NCI-H2107 treated with DMSO at 0.1 percent for 48 hours (cell line): ENCODE measurements around the gene TMEM9B.
"Not testable (repeated sequence)": the region's sequence is repeated elsewhere in the genome, so short reads cannot be mapped to it uniquely, and the experiment has no call there.

ENCODE experiments used
- DNase-seq: peaks from one replicate; lab custom pipeline; 2025; ENCODE audit not compliant: unreplicated experiment; lab: John Stamatoyannopoulos, UW

The TMEM9B gene

DNA sequence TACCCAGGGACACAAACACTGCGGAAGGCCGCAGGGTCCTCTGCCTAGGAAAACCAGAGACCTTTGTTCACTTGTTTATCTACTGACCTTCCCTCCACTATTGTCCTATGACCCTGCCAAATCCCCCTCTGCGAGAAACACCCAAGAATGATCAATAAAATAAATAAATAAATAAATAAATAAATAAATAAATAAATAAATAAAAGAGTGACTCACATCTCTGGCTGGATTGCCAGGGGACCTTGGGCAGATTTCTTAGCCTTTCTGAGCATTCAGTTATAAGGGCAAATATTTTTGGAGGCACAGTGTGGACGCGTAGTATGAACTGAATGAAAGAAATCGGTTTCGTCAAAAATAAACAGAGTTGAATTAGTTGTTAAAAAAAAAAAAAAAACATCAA, 15.1 kb upstream of the TMEM9B start:
- DNase-seq = not testable (repeated sequence)

DNA sequence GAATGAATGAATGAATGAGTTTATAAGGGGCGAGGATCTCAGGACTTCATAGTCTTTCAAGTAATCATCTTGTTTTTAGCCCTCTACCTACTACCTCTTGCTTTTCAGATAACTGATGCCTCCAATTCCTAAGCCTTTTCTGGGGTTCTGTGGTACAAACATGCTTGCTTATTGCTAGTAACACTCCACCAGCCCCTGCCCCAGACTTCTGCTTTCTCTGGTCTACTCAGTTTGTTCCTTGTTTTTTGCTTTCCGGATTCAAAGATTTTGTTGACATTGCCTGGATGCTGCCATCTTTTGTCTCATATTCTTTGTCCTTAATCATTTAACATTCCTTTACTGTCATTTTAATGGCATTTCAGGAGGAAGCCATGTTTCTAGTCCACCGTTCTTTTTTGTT, 8.9 kb upstream of the TMEM9B start:
- DNase-seq = no peak

DNA sequence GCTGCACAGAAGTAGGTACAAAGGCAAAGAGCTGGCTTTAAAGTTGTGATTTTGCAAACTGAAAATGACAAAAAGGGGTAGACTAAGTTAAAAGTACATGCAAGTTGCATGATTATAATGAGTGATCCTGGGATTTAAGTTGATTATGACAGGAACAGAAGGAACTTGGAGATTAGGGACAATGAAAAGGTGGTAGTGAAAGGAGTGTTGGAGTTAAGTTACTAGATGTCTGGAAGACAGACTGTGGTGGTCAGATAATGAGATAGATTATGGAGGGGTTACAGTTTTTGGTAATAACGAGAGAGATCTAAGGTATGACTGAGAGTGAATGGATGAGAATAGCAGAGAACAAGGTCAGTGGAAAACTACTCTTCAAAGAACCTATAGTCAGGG, 7.7 kb upstream of the TMEM9B start:
- DNase-seq = no peak

DNA sequence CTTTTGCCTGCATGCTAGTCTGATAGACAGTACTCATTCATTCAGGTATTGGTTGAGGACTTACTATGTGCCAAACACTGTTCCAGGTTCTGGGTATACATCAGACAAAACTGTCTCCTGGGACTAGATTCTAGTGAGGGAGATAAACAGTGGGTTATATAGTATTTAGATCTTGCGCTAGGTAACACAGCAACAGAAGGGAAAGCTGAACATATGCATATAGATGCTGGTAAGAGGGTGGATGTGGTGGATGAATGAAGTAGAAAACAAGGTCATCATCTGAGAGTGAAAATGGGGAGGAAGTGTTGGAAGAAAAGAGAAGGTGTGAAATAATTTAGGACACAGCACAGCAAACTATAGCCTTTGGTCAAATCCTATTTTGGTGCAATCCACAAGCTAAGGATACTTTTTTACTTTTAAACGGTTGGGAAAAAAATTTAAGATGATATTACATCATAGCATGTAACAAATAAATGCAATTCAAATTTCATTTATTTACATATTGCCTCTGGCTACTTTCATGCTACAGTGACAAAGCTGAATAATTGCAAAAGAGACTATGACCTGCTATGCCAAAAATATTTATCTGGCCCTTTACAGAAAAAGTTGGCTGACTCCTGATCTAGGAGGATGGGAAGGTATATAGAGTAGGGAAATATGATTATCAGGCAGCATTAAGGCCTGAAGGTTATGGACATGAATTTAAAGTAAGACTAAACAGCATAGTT, 7.1 kb upstream of the TMEM9B start:
- no peak for DNase-seq

DNA sequence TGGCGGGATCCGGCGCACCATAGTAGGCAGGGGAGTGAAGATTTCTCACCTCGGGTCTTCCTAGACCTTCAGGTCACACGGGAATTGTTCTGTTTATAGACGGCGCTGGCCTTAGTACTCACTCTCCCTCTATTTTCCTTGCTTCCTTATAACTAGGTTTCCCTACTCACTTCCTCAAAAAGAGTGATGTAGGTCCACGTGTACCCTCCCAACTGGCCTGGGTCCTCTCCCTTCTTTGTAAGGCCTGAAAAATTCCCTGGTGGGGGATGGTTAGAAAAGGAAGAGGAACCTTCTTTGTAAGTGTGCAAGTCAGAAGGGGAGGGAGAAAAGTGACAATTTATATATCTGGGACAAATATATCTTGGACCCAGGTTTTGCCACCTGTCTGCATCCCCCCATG, 2.9 kb upstream of the TMEM9B start:
- no peak for DNase-seq

DNA sequence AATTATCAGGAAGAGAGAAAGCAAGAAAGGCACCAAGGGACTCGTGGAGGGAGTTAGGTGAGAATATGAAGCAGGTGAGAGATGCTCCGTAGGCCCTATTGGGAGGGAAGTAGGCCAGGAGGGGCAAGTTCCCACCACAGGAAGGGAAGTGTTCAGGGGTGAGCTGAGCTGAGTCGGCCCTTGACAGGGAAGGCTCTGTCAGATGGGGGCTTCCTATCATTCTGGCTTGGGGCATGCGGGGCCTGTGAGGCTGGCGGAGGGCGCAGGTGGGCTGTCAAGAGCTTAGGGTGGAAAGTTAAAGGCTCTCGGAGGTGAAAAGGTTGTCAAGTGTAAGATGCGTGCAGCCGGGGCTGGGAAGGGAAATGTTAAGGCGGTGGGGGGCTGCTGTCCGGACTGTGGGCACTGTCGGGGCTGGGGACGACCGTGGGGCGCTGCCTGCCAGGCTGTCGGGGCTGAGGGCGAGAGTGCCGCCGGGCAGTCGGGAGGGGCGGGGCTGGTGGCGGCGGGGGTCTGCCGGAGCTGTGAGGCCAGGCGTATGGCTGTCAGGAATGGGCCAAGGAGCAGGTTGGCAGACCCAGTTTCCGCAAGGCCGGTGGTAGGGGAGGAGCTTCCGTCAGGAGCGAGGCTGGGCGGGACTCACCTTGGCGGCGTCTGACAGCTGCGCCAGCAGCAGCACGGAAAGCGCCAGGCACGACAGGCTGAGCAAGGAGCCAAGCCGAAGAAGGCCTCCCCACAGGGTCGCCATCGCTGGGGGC, 496 bp downstream of the TMEM9B start:
- peak; percentile 63 for DNase-seq

DNA sequence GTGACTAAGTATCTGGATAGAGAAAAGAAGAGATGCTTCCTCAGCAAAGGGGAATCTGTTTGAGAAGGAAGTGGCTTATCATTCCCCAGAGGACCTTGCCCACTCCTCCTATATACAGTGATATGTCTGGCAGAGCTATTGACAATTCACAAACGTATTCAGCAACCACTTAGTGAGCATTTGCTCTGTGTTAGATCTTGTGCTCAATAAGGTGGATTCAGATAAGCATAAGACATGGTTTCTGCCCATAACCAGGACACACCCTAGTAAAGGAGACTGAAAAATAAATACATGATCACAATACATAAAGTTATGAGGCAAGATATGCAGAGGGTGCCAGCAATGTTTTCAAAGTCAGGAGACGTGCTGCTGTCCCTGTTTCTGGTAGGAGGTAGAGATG, 1.4 kb downstream of the TMEM9B start:
- DNase-seq = no peak

DNA sequence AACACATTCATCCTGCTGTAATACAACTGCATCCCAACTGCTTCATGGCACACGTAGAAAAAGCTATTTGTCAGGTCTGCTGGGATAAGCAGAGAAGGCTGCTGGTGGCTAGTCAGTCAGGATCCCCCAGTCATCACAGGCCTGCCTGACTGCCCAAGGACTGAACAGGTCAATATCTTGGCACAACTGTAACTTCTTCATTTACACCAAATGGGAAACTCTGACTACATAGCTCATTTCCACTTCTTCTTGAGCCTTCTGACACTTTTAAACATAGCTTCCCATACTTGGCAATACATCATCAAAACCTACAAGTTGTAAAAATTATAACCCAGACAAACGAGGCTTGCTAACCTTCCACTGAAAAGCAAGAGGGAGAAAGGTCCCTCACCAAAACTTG, 2.8 kb downstream of the TMEM9B start:
- no peak for DNase-seq

DNA sequence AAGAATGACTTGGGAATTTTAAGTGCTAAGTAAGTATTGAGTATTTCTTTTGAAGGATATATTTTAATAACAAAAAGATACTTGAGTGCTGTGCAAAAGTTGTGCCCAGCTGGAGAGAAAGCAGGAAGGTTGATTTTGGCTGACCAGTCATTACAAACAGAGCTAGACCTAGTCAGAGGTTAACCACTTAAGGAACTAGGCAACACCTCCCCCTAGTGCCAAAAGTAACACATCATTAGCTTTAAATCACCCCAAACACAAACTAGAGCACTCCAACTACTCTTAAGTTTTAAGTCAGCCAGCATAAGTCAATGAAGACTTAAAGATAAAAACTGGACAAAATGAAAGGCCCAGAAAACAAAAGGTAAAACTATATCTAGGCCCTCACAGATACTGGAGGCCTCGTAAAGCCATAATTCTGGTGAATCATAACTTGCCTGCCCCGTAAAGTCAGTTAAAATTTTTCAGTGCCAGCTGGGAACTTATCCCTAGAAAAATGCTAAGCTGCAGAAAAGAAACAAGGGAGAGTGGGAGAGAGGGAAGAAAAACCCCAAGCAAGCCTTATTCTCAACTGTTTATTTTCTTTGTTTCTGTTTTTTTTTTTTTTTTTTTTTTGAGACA, 4.6 kb downstream of the TMEM9B start:
- DNase-seq = peak; percentile 28

DNA sequence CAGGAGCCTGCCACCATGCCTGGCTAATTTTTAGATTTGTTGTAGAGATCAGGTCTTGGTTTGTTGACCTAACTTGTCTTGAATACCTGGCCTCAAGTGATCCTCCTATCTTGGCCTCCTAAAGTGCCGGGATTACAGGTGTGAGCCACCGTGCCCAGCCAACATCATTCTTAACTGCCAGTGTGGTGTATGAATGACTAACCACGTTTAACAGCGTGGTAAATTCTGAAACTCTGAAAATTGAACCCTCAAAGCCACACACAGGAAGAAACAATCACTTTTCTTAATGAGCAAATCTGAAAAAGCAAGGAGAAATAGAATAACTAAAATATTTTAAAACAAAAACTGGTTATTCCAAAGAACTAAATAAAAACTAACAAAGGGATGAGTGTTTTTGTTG, 7.4 kb downstream of the TMEM9B start:
- no peak for DNase-seq

DNA sequence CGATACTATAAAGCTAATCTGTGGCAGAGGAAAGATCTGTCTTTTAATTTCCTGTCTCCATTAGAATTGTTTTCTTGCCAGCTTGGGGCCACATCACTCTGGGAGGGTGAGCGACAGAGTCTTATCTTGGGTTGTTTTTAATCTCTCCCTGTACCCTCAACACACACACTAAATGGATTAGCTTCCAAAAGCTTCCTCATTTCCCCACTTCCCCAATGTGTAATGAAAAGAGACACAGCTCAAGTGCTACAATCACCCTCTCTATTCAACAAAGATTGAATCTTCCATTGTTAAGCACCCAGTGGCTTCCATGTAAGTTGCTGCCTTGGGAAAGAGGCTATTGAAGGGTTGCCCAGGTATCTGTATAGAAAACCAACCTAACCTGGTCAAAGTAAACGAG, 15.4 kb downstream of the TMEM9B start:
- no peak for DNase-seq

DNA sequence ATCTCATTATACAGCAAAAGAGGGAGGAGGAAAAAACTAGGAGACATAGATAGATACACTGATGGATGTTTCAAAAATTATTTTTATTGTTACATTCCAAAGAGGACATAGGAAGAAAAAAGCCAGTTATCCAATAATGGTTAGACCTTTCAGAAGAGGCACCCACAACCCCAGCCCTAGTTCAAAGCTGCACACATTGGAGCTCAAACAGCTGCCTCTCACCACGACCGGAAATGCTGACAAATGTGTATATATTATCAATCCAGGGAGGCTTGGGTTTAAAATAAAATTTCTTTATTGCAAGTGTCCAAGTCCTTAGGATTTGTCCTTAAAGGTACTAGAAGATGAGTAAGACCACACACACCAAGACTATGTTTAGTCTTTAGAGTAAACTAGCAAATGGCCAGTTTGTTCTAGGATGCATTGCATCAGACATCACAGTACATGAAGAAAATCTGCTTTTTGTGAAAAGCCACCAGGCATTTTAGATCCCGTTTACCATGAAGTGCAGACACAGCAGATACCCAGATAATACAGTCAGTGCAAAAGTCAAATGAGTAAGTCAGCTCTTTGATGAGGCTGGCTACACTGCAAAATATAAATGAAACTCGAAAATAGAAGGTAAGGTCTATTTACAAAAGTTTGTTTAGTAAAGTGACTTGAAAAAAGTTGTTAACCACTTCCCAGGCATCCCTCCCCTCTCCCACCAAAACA, 16.9 kb downstream of the TMEM9B start:
- DNase-seq = no peak

DNA sequence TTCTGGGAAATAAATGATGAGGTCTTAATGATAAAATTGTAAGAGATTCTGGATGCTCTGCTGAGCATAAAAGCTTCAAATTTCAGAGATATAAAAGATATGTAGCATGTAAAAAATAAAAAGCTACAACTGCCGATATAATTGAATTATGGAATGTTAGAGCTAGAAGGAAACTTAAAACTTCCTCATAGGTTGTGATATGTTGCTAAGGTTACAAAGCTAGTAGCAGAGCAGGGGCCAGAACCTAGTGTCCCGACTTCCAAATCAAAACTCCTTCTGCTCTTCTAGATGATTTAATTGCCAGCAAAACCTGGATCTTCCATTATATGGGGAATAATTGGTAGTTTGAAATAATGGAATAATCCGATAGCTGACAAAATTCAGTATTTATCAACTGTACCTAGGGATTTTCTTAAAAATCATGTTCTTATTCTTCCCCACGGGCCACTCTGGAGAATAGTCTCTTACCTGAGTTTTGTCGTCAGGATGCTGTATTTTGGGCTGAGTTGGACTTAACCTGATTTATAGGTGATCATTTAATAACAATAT, 21.6 kb downstream of the TMEM9B start, which contains the start of gene ASCL3:
ASCL3 (minus strand) TSS at position 499 of the 549 bp plus-strand sequence. CDS start 4,855 bp downstream, outside the sequence.
- DNase-seq = no peak

DNA sequence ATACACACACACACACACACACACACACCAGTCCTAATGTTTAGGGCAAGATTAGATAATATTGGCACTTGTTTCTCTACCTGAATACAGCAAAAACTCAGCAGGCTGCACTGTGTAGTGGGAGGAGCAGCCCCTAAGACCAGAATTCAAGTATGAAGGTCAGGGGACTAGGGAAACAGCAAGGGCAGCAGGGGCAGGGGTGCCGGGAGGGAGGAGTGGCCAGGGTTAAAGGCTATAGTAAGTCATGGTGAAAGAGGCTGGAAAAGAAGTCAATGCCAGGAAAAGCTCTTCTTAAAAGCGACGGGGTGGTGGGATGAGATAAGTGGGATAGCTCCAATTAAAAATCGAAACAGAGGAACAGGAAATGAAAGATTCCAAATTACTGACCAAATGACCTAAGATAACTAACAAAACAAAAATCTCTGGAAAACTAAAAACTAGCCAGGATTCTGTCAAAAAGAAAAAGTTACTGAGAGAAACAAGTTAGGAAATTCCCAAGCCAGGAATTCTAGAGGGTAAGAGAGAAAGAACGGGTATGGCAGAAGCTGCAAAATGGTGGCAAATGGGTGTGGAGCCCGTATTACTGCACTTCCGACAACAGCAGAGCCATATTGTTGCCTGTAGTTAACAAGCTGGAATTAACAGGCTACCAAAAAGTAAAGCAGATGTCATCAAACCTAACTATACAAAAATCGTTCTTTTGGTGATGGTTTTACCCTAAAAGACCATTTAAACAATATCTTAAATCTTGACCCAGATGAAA, 22.7 kb downstream of the TMEM9B start:
- DNase-seq = no peak

DNA sequence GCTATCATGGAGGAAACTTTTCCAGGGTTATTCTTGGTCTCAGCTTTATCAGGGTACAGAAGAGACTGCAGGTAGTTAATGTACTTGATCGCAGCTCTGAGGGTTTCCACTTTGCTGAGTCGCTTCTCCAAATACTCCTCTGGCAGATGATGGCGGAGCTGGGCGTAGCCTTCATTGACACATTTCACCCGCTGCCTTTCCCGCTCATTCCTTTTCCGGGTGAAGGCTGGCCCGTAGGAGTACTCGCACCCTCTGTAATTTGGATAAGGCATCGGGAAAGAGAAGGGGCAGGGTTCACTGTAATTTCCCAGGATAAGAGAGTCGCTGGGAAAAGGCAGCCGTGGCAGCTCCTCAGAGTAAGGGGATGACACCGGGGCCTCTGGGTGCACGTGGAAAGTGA, 26.6 kb downstream of the TMEM9B start:
- DNase-seq = no peak

DNA sequence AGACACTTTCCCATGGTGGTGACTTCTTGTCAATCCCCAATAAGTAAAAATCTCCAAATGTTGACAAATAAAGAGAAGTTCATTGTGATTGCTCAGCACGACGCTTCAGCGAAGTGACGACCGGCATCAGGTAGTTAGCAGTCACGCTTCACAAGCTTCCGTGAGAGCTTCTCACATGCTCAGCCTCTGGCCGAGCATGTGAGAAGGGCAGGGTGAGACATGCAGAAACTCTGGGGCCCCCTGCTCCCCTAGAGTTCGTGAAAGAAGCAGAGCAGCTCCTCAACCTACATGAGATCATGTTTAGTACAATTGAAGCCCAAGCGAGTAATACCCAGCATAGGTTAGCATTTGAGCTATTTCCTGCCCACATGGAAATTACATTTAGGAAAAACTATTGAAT, 27.1 kb downstream of the TMEM9B start:
- no peak for DNase-seq

DNA sequence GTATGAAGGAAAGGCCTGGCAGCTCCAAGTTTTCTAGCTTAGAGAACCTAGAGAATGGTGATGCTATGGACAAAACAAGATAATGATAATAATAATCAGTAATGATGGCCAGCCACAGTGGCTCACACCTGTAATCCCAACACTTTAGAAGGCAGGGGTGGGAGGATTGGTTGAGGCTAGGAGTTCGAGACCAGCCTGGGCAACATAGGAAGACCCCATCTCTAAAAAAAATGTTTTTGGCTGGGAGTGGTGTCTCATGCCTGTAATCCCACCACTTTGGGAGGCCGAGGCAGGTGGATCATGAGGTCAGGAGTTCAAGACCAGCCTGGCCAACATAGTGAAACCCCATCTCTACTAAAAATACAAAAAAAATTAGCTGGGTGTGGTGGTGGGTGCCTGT, 28.5 kb downstream of the TMEM9B start:
- DNase-seq = not testable (repeated sequence)

DNA sequence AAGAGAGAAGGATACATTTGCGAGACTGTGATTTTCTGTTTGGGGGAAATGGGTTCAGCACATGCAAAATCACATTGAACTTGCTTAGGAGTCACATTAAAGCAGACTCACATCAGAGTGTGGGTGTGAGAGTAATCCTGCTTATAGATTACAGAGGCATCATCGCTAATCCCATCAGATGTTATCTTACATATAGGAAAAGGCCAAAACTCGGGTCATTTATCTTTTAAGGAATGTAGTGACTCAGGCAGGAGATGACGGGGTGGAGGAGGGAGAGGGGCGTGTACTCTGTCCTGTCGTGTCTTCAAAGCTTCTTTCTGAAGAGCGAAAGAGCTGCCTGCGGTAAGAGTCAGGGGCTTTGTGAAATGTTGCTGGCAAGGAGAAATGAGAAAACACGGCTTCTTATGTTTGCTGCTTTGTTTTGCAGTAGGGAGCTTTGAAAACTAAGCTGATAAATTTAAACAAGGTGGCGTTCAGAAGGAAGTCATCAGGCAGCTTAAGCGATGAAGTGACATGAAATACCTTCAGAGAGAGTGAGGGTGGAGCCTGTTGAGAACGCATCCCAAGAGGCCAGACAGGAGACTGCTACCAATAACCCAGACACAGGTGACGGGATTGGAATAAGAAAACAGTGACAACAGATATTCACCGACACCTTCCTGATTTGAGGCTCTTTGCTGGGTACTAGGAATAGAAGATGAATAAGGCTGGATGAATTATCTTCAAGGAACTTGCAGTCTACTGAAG, 29.3 kb downstream of the TMEM9B start:
- DNase-seq = no peak

DNA sequence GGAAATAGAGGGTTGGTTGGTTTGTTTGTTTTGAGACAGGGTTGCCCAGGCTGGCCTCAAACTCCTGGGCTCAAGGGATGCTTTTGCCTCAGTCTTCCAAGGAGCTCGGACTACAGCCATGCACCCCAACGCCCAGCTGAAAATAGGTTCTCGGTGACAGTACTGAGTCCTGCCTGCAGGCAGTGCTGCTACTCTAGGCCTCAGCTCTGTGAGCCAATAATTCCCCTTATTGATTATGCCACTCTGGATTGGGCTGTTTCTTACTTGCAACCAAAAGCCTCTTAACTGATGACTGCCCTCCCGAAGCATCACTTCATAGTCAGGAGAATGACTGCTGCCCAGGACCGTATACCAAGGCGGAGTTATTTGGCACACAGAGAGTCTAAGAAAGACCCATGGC, 30.3 kb downstream of the TMEM9B start:
- no peak for DNase-seq
